ENCODE data around the gene ABCA2.
"Not testable (repeated sequence)": the region's sequence is repeated elsewhere in the genome, so short reads cannot be mapped to it uniquely, and the experiment has no call there.

ABCA2 gene

DNA sequence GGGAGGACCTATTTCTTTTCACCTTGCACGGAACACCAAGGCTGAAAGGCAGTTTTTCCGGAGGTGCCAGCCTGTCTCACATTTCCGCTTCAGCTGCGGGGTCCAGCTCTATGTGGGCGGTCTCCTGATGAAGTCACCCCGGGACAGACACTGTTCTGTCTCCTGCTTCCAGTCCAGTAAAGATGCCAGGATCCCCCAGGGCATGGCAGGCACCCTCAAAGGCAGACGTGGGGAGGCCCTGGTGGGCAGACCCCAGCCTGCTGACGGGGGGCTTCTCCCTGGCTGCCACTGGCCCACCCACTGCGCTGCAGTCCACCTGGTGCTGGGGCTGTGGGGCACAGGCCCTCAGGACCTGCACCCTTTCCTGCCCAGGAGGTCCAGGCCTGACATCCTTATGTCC is 34.8 kb upstream of the ABCA2 start:
- DNase-seq, result not testable (repeated sequence)

GRCh38 chr9:137062384-137062783 is 34.3 kb upstream of the ABCA2 start:
- no peak for DNase-seq

DNA sequence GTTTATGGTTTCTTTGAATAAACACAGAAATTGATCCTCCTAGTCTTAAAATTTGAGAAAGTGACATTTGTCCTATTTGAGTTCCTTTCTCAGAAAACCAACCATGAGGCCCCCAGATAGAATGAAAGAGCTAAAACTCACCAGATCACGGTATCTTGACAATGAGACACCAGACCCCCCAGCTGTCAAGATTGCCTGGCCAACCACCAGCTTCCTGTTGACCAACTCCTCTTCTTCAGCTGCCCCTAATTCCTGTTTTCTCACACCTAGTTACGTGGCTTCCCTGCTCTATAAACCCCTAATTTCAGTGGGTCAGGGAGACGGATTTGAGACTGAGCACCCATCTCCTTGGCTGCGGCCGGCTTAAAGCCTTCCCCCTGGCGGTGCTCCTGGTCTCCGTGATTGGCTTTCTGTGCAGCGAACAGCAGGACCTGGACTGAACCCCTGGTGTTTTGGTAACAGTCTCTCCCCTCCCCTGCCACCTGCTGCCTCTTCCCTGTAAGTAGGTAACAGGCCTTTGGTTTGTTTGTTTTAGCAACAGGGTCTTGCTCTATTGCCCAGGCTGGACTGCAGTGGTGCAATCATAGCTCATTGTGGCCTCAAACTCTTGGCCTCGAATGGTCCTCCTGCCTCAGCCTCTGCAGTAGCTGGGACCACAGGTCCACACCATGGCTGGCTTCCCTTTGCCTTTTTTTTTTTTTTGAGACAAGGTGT is 30.6 kb upstream of the ABCA2 start:
- no peak for DNase-seq

DNA sequence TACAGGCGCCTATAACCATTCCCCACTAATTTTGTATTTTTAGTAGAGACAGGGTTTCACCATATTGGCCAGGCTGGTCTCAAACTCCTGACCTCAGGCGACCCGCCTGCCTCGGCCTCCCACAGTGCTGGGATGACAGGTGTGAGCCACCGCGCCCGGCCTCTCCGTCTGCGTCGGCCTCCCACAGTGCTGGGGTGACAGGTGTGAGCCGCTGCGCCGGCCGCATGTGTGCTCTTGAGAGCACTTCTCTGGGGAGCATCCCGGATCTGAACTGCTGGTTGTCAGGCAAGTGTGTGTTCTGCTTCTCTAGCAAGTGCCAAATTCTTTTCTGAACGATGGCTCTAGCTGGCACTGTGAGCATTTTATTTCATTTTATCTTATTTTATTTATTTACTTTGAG is 29.5 kb upstream of the ABCA2 start:
- DNase-seq, result no peak

GRCh38 chr9:137056739-137057415 is 28.8 kb upstream of the ABCA2 start:
- DNase-seq, result no peak

- DNase-seq, result no peak
These were observed 27.6 kb upstream of the ABCA2 start for GRCh38 chr9:137055385-137056364.

DNA sequence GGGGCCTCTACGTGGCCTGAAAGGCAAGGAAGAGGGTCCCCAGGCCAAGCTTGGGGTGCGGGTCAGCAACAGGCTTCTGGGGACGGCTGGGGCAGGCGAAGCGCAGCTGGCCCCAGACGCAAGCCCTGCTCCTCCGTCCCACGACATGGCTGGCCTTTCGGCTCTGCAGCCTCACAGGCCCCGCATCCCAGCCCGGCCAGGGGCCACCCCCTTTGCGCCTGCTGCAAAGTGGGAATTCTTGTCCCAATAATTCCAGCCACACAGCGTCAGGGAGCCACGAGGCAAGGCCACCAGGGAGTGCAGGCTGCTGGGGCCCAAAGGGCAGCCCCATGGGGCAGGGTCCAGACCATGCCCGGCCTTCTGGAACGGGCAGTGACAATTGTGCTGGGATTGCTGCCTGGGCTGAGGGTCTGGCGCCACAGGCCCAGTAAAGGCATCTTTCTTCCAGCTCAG is 26.9 kb upstream of the ABCA2 start:
- DNase-seq, result no peak

DNA sequence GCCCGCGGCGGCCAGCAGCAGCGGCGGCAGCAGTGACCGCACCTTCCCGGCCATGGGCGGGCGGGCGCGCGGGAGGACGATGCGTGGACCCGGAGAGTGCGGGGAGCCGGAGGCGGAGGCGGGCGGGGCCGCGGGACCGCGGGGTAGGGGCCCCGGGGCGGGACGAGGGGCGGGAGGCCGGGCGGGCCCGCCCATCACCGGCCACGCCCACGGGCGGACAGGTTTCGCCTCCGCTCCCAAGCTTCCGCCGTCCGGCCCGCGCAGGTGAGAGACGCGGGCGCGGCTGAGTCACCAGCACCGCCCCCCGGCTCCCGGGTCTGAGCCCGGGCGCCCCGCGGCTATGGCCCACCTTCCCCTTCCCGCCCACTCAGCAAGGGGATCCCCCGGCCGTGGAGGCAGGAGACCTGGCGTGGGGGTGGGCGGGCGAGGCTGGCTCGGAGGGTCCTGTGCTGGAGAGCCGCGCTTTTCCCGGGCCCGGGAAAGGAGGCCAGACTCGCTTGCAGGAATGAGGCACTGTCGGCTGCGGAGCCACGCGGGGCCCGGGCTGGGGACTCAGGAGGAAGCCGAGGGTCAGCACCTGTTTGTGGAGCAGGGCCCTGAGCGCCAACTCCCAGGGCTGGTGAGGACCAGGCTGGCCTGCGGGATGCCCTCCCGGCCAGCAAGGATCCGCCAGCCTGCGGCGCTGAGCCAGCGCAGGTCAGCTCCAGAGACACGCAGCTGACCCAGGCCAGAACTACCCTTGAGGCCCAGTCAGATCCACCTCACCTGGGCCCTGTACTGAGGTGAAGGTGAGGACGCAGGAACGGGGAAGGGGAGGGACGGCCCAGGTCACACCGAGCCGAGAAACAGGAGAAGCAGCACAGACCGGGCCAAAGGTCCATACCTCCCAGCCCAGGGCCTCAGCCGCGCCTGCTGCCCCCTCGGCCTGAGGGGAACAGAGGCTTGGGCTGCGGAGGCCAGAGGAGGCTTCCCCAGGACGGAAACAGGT is 26.2 kb upstream of the ABCA2 start, which contains the start of gene ENTPD2:
ENTPD2 (minus strand) TSS at position 118 of the 988 bp plus-strand sequence; CDS start at position 54, 64 bp downstream.
- DNase-seq, result no peak

DNA sequence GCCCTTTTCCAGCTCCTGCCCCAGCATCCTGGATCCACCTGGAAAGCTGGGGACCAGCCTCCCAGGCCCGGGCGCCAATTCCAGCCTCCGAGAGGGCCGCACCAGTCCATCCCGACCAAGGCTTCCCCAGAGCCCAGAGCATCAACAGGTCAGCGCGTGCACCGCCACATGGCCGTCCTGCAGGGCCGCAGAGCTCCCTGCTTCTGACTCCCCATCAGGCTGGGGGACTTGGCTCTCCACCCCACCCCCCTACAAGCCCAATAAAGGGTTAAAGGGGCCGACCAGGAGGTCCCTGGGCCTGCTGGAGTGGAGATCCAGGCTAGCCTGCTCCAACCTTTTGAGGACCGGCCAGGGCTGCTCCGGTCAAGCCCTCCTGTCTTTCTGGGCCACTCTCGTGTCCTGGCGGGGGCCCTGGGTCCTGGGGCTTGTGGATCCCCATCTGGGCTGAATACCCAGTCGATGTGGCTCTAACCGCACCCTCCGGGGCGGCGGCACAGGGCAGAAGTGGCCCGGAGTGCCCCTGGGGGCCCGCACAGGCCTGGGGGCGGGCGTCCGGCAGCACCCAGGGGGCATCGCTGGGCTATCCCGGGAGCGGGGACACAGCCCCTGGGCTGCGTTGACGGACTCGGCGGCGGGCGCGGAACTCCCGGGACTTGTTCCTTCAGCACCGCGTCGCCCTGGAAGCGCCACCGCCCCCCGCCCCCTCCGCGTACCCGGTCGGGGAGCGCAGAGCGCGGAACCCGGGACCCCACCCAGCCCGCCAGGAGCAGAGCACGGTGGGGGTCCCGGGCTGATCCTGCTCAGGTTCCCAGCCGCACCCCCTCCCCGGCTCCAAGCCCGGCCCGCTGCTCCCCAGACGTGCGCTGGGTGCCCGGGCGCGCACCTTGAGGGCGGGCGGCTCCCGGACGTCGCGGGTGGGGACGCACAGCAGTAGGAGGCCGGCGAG is 25.2 kb upstream of the ABCA2 start:
- DNase-seq, result no peak

DNA sequence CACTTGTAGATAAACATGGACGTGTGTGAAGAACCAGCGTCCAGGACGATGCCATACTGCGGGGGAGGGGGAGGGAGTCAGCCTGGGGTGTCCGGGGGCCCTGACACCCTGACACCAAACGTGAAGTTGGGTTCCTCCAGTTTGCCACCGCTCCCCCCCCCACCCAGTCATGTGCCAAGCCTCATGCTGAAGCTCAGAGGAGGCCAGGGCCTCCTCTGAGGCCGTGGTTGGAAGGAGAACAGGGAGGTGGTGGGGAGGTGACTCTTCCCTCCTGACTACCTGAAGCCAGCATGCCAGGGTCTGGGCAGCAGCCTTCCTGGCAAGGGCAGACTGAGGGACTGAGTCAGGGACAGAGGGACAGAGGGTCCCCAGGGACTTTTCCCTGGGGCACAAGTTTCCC is 24.3 kb upstream of the ABCA2 start:
- no peak for DNase-seq

- no peak for DNase-seq
These were observed 23.2 kb upstream of the ABCA2 start for GRCh38 chr9:137051145-137051724.

DNA sequence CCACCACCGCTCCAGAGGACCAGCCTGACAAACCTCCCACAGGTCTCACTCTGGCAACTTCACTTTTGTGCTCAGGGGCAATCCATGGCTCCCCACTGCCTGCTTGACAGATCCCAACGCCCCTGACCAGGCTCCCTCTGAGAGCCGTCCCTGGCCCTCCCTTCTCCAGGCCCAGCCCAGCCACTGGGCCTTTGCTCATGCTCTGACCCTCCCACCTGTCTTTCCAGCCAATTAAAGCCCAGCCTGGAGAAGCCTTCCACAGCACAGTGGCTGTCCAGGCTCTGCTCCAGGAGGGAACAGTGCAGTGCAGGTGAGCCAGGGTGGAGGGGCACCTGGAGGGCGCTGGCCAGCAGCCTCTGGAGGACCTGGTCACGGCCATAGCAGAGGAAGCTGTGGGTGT is 22.5 kb upstream of the ABCA2 start:
- no peak for DNase-seq

GRCh38 chr9:137049544-137050449 is 21.8 kb upstream of the ABCA2 start:
- DNase-seq, result peak; percentile 33

DNA sequence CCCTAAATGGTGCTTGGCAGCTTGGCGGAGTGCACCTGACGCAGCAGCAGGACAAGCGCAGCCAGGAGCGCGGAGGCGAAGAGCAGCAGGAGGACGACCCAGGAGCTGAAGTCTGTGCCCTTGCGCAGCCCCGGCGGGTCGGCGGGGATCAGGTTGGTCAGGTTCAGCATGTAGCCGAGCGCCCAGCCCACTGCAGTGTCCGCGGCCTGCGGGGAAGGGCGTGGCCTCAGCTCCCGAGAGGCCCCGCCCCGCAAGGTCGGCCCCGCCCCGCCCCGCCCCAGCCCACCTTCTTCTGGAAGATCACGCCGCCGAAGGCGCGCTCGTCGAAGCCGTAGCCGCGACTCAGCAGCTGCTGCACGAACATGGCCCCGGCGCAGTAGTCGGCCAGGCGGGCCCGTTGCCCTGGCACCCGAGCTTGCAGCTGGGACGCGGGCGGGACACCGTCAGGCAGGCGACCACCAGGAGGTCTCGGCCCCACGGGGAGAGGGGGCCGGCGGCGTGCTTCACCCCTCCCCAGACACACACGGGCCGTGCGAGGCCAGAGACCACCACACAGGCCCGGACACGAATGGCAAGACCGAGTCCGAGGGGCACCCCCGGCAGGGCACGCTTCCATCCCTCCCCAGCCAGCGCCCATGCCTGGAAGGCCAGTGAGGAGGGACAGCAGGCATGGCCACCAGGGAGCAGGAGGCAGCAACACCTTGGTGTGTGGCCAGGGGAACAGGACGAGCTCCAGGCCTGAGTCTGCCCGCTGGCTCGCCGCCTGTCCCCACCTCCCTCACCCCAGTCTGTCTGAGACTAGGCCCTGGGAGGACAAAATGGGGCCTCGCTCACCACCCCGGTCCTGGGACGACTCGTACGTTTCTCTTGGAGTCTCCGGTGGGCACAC is 20.9 kb upstream of the ABCA2 start:
- no peak for DNase-seq

- DNase-seq, result peak; percentile 61
These were observed 18.2 kb upstream of the ABCA2 start, which contains the start of gene NPDC1 for GRCh38 chr9:137046088-137046787. Gene NPDC1, minus strand, starts transcription at chr9:137046177. Its CDS starts 188 bp downstream, at chr9:137045989.

DNA sequence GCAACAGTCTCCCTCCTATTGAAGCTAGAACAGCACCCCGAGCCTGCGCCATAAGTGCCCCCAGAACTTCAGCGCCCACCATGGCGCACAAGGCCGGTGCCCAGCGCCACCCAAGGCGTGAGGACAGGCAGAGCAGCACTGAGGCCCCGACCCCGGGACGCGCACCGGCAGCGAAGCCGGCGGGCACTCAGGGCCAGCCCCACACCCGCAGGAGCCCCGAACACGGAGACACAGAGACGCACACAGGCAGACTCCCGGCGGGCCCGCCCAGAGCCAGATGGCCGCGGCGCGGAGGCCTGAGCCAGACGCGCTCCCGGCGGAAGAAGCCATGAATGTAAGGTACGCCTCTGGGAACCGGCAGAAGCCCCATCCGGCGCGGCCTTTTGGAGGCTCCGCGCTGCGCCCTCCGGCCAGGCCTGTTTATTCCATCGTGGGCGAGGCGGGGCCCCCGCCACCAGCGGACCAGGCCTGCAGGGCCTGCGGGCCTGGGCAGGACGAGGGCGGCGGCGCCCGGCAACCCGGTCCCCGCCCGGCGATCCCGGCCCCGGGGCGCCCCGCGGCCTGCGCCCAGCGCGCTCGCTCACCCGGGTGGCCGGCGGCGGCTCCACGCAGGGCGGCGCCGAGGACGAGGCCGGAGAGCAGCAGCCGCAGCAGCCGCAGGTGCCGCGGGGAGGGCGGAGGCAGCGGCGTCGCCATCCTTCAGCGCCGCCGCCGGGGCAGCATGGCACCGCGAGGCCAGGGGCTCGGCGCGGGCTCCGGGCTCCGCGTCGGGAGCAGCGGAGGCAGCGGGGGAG is 17.5 kb upstream of the ABCA2 start:
- no peak for DNase-seq

Measured in activated CD4-positive, alpha-beta T cell treated with anti-CD3 and anti-CD28 coated beads for 1 hour (primary cell).